DMS 273 (cell line): ENCODE data around the gene ASXL1.
"Not testable (repeated sequence)": the region's sequence is repeated elsewhere in the genome, so short reads cannot be mapped to it uniquely, and the experiment has no call there.

ENCODE experiments used
- DNase-seq: peaks from one replicate; lab custom pipeline; 2025; ENCODE audit not compliant: unreplicated experiment; lab: John Stamatoyannopoulos, UW

Gene ASXL1

DNA sequence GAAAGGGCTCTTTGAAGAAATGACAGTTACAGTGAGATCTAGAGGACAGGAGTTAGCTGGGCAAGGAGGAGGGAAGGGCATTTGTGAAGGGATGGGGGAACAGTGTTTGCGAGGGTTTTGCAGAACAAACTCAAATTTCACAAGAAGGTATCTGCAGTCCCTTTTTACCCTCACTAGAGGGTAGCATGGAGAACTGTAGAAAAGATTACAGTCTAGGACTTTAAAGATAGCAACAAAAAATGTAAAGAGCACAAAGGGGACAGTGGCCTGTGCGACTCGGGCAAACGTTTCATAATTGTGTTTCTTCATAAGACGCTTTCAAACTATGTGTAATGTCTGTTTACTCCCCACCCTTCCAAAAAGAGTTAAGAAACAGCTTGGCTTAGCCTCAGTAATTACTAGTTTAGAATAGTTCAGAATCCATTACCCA lies 21.2 kb upstream of the ASXL1 start:
- DNase-seq: peak; percentile 59

DNA sequence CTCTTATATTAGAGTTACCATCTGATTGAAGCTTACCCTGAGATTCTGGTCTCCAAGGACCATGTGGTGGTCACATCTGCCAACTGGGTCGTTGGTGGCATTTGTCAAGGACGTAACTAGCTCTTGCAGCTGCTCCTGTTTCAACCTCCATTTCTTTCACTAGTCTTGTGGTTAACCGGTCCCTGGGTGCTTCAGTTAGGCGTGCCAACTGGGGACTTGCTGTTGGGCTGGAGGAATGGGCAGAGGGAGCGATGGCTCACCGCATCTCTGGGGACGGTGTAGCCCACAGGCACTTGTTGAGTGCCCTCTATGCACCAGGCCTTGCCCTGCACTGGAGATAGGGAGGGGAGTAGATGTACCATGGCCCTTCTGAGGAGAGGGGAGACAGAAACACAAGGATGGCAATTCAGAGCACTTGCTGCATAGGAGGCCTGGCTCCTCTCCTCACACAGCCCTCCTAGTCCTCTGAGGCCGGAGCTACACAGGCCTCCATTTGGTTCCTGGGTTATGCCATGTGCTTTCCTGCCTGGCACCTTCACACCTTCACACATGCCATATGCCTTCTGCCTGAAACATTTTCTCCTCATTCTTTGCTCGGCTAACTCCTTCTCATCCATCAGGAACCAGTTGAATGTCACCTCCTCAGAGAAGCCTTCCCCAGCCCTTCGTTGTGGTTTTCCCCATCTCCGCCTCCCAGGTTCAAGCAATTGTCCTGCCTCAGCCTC lies 20.0 kb upstream of the ASXL1 start:
- DNase-seq: no peak

DNA sequence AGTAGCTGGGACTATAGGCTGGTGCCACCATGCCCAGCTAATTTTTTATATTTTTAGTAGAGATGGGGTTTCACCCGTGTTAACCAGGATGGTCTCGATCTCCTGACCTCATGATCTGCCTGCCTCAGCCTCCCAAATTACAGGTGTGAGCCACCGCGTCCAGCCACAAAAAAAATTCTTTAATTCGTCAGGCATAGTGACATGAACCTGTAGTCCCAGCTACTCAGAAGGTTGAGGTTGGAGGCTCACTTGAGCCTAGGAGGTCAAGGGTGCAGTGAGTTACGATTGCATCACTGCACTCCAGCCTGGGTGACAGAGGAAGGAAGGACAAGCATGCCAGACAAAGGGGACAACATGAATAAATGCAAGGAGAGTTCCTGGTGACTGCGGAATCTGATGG lies 19.5 kb upstream of the ASXL1 start:
- DNase-seq: no peak

DNA sequence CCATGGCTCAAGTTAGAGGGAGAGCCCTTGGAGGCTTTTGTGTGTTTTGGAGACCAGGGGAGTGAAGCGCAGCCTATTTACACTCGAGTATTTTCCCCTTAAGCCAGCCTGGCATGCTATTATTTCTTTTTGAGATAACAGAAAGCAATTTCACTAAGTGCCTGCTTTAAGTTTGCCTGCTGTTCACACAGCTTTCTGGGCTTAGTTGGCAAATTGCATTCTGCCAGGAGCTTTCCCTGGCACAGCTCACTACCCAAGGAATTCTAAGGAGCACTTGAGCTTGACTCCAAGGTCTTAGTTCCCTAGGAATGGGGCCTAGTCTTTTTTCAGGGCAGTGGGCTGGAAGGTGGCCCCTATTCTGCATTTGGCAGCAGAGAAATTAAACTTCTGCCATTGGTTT lies 19.0 kb upstream of the ASXL1 start:
- DNase-seq: peak; percentile 53

DNA sequence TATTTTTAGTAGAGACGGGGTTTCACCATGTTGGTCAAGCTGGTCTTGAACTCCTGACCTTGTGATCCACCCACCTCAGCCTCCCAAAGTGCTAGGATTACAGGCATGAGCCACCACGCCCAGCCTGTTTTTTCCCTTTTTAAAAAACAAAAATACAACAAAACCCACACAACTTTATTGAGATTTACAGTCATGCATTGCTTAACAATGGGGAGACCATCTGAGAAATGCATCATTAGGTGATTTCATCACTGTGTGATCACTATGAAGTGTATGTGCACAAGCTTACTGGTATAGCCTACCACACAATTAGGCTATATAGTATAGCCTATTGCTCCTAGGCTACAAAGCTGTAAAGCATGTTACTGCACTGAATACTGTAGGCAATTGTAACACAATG lies 17.1 kb upstream of the ASXL1 start:
- DNase-seq: not testable (repeated sequence)

DNA sequence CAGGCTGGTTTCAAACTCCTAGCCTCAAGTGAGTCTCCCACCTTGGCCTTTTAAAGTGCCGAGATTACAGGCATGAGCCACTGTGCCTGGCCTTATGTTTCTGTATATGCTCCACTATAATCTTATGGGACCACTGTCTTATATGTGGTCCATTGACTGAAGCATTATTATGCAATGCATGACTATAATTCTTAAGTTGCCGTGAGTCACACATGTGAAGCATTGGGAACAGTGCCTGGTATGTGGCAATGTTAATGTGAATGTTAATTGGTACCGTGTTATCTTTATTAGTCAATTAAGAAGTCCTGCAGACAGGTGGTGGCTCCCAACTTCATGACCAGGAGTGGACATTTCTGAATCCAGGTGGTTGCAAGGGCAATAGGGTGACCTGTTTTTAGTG lies 14.7 kb upstream of the ASXL1 start:
- no peak for DNase-seq

DNA sequence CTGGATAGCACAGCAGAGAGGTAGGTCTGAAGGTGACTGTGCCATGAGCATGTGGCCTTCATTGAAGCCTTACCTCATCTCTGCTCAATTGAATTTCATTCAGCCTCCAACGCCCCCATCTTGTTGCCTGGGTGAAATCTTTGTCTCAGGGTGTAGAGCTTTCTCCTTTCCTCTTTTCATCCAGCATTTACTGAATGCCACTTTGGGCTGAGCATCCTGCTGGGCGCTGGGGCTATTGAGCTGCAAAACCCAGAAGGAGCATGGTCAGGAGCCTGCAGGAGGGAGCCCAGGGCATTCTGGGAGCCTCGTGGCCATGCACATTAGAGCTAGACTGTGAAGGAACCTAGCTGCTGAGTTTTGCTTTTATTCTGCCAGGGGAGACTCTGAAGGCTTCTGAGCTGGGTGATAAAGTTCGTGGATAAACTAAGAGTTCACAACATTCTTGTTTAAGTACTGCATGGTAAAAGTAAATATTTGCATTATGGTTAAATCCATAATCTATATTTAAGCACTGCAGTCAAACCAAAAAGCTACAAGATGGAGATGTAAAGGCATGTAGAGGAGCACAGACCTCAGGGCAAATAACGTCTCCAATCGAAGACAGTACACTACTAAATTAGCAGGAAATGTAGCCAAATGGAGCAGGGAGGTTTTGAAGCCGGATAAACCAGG lies 13.2 kb upstream of the ASXL1 start:
- DNase-seq: no peak

DNA sequence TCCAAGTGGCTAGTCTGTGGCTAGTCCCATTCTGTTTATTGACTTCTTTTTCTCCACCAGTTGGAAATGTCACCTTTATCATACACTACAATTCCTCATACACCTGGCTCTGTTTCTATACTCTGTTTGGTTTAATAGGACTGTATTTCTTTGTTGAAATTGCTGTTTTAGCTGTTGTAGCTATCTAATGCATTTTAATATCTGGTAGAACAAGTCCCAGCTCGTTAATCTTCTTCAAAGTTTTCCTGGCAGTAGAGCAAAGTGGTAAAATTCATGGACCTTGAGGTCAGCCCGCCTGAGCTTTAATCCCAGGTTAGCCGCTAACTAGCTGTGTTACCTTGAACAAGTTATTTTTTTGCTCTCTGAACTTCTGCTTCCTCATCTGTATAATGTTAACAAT lies 9.9 kb upstream of the ASXL1 start:
- DNase-seq: no peak

DNA sequence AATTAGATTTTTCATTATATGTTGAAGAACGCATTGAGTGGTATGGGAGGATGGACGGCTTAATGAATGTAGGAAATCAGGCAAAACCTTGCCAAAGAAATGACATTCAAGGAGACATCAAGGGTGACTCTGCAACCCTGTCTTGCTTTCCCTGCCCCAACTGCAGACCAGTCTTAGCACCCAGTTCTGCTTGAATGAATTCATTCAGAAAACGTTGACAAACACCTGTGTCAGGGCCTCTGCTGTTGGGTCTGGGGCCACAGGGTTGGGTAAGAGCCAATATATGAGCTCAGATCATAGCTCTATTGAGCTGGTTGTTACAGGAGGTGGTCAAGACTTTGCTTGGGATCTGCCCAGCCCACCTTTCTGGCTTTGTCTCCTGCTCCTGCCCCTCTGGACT lies 7.7 kb upstream of the ASXL1 start:
- DNase-seq: no peak

DNA sequence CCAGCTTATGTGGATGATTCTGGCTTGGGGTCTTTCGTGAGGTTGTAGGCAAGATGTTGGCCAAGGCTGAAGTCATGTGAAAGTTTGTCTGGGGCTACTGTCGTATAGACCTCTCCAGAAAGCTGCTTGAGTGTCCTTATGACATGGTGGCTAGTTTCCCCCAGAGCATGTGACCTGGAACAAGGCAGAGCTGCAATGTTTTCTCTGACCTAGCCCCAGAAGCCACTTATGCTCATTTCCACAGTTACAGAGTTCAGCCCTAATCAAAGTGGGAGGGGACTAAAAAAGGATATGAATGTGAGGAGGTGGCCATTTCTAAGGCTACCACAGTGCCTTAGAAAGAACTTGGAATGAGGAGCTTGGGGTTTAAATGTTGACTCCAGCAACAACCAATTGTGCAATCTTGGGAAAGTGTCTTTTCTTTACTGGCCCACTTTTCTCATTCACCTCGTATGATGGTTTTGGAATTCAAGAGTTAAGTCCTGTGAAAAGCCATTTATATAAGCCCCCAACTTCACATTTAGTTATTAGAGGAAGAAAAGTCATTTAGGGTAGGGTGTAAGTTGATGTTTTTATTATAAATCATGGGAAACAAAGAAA lies 5.9 kb upstream of the ASXL1 start:
- DNase-seq: no peak

DNA sequence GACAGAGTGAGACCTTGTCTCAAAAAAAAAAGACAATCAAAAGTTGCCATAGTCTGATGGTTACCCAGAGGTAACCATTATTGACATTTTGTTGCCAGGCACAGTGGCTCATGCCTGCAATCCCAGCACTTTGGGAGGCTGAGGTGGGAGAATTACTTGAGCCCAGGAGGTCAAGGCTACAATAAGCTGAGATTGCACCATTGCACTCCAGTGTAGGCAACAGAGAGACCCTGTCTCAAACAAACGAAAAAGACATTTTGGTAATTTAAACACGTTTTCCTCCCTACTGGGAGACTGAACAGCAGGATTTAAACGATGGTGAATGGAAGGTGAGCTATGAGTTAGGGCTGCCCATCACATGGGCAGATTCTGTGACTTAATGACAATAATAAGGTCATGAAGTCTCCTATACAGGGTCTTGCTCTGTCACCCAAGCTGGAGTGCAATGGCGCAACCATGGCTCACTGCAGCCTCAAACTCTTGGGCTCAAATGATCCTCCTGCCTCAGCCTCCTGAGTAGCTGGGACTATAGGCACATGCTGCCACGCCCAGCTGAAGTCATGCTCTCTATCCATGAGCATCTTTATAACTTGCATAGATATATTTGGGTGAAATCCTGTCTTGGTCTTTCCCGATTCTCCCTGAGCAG lies 4.2 kb upstream of the ASXL1 start:
- DNase-seq: no peak

DNA sequence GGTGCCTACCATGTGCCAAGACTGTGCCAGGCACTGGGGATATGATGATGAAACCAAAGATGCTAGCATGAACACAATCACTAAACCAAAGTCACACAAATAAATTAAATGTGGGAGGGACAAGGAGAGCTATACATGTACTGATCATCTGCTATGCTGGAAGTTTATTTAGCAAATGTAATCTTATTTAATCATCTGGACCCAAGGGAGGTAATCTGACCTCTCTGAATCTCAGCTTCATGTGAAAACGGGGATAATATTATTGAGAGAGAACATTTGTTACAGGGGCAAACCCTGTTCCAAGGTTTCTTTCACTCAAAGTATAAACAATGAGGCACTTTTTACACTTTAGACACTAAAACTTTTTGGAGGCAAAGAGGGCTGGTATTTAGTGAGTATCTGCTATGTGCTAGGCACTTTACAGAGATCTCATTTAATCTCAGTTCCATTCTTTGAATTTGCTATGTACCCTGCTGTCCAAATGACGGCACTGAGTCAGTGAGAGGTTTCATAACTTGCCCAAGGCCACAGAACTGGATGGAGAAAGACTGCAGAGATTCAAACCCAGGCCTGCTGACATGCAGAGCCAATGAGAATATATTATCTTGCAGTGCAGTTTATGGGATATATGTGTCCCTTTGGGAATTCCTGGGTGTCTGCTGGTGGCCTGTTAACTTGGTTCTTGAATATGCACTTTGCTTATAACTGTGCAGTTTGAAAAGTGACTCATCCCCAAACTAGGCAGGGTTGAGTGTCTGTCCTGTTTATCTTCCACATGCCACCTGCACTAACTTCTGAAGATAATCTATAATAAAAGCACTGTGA lies 3.3 kb upstream of the ASXL1 start:
- peak; percentile 26 for DNase-seq

DNA sequence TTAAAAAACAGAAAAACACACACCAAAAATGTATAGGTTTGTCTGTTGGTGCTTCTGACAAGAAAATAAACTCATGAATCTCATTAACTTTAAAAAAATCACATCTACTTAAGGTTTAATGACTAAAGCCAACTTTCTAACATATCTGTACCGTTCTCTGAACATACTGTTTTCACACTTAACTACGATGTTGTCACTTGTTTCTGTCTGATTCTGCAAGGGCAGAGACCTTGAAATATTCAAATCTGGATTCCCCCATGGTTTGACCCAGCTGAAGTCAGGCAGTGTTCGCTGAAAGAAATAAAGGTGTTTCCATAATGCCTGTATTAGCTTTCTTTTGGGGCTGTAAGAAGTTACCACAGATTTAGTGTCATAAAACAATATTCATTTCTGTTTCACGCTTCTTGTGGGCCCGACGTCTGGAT lies 2.7 kb upstream of the ASXL1 start:
- no peak for DNase-seq

DNA sequence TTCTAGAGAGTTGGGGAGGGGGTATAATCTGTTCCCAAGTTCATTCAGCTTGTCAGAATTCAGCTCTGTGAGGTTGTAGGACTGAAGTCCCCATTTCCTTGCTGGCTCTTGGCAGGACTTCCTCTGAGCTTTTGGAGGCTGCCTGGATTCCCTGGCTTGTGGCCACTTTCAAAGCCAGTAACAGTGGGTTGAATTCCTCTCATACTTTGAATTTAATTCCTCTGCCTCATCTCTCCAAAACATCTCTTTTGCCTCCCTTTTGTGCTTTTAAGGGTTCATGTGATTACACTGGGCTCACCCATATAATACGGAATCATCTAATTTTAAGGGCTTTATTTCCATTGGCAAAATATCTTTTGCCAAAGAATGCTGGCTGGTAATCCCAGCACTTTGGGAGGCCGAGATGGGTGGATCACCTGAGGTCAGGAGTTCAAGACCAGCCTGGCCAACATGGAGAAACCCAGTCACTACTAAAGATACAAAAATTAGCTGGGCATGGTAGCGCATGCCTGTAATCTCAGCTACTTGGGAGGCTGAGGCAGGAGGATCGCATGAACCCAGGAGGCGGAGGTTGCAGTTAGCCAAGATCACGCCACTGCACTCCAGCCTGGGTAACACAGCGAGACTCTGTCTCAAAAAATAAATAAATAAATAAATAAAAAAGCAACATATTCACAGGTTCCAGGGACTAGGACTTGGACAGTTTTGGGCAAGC lies 2.1 kb upstream of the ASXL1 start:
- not testable (repeated sequence) for DNase-seq

DNA sequence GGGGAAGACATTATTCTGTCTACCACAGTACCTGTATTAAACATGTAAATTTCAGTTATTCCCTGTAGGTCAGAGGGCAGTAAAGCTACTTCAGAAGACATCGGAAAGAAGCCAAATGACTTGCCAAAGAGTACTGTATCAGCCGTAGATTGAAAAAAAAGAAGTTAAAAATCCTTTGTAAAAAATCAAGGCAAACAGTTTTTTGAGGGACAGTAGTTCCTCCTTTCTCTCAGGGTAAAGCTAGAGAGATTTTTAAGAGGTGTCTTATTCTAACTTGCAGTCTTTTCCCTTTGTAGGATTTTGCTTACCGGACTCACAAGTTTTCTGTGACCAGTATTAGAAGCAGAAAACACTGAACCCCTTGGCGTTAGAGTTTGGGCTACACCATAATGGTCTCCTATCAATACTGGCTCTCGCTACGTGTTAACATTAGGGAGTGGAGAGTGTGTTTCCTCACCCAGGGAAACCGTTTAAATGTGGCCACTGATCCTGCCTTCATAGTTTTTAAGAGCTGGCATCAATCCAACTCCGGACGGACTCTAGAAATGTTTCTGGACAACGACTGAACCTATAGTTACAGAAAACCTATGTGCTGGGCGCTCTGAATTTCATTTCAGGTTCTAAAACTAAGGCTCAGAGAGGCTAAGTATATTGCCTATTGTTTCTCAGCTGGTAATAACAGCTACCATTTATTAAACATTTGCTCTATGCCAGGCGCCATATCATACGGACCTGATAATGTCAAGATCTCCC lies 1.3 kb upstream of the ASXL1 start:
- DNase-seq: no peak

DNA sequence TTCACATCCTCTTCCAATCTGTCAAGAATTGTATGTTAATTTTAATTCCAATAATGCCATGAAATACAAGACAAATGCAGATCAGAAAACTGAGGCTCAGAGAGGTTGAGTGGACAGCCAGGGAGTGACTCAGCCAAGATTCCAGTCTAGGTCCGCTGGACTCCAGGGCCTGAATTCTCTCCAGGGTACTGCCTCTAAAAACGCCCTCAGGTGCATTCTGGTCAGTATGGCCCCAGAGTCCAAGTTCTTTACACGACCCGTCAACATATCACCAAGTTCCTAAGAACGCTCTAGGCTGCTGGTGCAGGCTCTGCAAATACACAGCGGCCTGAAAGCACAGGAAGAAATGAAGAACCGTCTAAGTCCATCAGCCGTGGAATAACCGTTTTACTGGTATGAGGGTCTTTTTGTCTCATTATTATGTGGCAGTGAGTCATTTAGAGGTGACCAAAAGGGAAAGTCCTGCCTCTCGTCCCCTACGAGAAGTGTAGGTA lies 709 bp upstream of the ASXL1 start:
- no peak for DNase-seq

DNA sequence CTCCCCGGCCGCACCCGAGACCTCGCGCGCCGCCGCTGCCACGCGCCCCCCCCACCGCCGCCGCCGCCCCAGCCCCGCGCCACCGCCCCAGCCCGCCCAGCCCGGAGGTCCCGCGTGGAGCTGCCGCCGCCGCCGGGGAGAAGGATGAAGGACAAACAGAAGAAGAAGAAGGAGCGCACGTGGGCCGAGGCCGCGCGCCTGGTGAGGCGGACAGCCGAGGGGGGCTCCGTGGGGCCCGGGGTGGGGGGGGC lies 426 bp downstream of the ASXL1 start:
- no peak for DNase-seq

DNA sequence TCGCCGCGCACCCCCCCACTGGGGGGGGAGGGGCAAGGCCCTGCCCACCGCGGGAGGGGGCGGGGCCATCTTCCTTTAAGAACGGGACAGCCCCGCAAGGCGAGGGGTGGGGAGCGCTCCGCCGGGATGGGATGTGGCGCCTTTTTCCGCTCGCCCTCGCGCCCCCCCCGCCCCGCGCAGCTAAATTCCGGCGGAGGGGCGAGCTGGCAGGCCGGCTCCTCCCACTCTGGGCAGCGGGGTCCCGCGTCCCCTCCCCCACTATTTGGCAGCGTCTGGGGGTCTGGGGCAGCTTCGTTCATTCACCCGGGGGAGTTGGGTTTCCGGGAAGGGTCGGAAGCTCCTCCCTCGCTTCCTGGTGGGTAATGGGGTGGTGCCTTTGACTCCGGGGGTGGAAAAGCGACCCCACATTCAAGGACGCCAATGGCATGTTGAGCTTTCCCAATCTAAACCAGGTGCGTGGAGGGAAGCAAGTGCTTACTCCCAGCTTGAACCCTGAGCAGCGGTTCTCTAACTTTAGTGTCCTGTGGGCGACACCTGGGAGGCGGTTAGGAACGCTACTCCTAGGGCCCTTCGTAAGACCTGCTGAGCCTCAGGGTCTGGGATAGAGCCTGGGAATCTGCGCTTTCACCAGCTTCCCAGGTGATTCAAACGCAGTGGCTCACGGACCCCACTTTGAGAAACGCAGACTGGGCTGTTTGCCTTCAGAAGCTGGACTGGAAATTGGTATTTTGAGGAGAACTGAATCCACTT lies 927 bp downstream of the ASXL1 start:
- DNase-seq: peak; percentile 89
